Uterus (tissue), 2 donors: ENCODE measurements around the gene IL17RD.

Source experiments
- POLR2A ChIP-seq, 2 donors: fragments of 450-650 bp; IDR thresholded peaks; one replicate each; pipeline ENCODE4 v1.6.1; 2016; ENCODE audit warnings: antibody characterized with exemption in 2 of 2, mild to moderate bottlenecking in 1 of 2, moderate library complexity in 1 of 2
- TF ChIP-seq, protein P1 (sequence below), 4 experiments: fragments of 200-600 bp in 2 of 4; fragments of 450-650 bp in 2 of 4; sonication (generic) in 2 of 4; IDR thresholded peaks; one replicate each; pipeline ENCODE4 v1.5.1; 2016 to 2019; ENCODE audit warnings: antibody characterized with exemption in 4 of 4, mild to moderate bottlenecking in 2 of 4, moderate library complexity in 1 of 4

DNA sequence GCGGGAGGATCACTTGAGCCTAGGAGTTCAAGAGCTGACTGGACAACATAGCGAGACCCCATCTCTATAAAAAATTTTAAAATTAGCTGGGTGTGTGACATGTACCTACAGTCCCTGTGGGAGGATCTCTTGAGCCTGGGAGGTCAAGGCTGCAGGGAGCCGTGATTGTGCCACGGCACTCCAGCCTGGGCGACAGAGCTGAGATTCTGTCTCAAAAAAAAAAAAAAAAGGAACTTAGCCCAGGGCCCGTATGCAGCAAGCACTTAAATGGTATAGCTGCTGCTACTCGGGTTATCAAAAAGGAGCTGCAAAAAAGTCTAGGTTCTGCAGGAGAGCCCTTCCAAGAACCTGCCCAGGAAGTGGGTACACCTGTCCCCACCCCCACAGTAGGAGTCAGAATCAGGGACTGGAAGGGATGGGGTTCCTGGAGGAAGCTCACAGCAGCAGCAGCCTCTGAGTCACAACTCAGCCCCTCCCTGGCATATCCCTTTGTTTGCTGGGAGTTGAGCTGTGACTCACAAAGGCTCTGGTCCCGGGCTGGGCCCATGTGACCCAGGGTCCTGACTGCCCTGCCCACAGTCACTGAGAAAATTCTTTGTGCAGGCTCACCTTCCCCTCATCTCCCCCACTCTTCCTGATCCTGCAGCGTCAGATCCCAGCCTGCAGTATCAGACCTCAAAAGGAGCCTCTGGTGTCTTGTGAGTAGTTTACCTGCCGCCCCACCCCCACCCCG, 104.9 kb downstream of the IL17RD start, which contains the start of gene SPATA12:
- TF ChIP-seq, protein P1, sequence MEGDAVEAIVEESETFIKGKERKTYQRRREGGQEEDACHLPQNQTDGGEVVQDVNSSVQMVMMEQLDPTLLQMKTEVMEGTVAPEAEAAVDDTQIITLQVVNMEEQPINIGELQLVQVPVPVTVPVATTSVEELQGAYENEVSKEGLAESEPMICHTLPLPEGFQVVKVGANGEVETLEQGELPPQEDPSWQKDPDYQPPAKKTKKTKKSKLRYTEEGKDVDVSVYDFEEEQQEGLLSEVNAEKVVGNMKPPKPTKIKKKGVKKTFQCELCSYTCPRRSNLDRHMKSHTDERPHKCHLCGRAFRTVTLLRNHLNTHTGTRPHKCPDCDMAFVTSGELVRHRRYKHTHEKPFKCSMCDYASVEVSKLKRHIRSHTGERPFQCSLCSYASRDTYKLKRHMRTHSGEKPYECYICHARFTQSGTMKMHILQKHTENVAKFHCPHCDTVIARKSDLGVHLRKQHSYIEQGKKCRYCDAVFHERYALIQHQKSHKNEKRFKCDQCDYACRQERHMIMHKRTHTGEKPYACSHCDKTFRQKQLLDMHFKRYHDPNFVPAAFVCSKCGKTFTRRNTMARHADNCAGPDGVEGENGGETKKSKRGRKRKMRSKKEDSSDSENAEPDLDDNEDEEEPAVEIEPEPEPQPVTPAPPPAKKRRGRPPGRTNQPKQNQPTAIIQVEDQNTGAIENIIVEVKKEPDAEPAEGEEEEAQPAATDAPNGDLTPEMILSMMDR (IDR thresholded peaks at IDR 0.05) = no peak
- no peak for TF ChIP-seq POLR2A (IDR thresholded peaks at IDR 0.05)
